ENCODE measurements around the gene UBE2D2. TPM values are rescaled to one million over a fixed set of nuclear protein-coding genes. Genes with fewer than 3 reads are reported as not detected.

The UBE2D2 gene
- total and polyA plus RNA-seq, 2 of the 4 experiments (the other 2 are of a cell fraction) = 26.9 to 35.7 TPM

GRCh38 chr5:139658928-139659667 is 98.0 kb downstream of the UBE2D2 start:
- H3K9me1 ChIP-seq (ENCODE audit: insufficient read depth, low read length) = peaks cover 48% of the 10 kb centered on the region
- peak overlapping the region; percentile 99 for H2BK5ac ChIP-seq (ENCODE audit: low read depth, low read length, poor library complexity, severe bottlenecking)
- H3K9me3 ChIP-seq (ENCODE audit: control insufficient read depth, insufficient read depth, low read length) = no peaks in the 10 kb centered on the region
- DNase-seq = peak; percentile 77
- POLR2A ChIA-PET (ENCODE audit: unreplicated experiment) = interaction anchor here (0.8 kb wide), 1 partner anchor 11 kb away, joined by 3 read pairs; the partner anchor contains the start of gene CXXC5
- peak overlapping the region; percentile 3; the same call in 1 of the 2 replicates for H3K4me3 ChIP-seq (ENCODE audit: insufficient read depth, low read depth, low read length)
- H3K9ac ChIP-seq (ENCODE audit: low read depth, low read length) = peak overlapping the region; percentile 53
- CTCF ChIA-PET = interaction anchor here (1.4 kb wide), 1 partner anchor 52 kb away, joined by 3 read pairs; no protein-coding TSS in a partner anchor
- peak overlapping the region; percentile 46 to 79 for H4K8ac ChIP-seq (ENCODE audit: low read depth in 2 of 2, low read length in 2 of 2)
- H2AK9ac ChIP-seq (replicated peaks; ENCODE audit: low read depth, low read length, poor library complexity) = peak overlapping the region; percentile 98
- WGBS, 2 experiments (ENCODE audit: extremely low coverage in 2 of 2, insufficient read length in 1 of 2) = 0% methylated on average over 5 of the region's 15 CpGs; no CpG with 5 or more reads in 1 of the 2 experiments
- ATAC-seq (ENCODE audit: low read depth) = peak; percentile 19
- H2BK15ac ChIP-seq (ENCODE audit: low read depth, low read length) = peak overlapping the region; percentile 66
- BruUV-seq (replicated peaks) = no TSS peak
- intact Hi-C loops (cut with micrococcal nuclease) (loop anchor here (2.0 kb wide), 1 partner anchor 38 kb away; no protein-coding TSS in a partner anchor), dilution Hi-C loops (cut with HindIII; ENCODE audit: low sequenced_read_pairs, unreplicated experiment) (no loop called here), in situ Hi-C loops (cut with MboI; ENCODE audit: low sequenced_read_pairs) (no loop called here)
- peak overlapping the region; percentile 77 for H3K14ac ChIP-seq (replicated peaks; ENCODE audit: low read depth, low read length)
- H2BK120ac ChIP-seq (ENCODE audit: low read depth, low read length) = peak overlapping the region; percentile 78
- H3K27ac ChIP-seq (ENCODE audit: insufficient read depth, low read length) = peak overlapping the region; percentile 95
- peak overlapping the region; percentile 90 for H3K4ac ChIP-seq (ENCODE audit: low read depth, low read length)
- peak overlapping the region; percentile 92 for H4K91ac ChIP-seq (ENCODE audit: insufficient read depth, low read depth, low read length)
- H3K23ac ChIP-seq (ENCODE audit: low read depth, low read length) = peak overlapping the region; percentile 89
- peaks cover 64% of the 10 kb centered on the region for H3K4me1 ChIP-seq (ENCODE audit: control insufficient read depth, insufficient read depth, low read length)
- H2AFZ ChIP-seq (replicated peaks; ENCODE audit: low read length, poor library complexity) = peak overlapping the region; percentile 87
- H3K18ac ChIP-seq (ENCODE audit: low read depth, low read length) = peak overlapping the region; percentile 26
- H3K56ac ChIP-seq (ENCODE audit: extremely low read depth, insufficient read depth, low read length) = peak overlapping the region; percentile 67
- H3K27me3 ChIP-seq (ENCODE audit: control insufficient read depth, insufficient read depth, low read length) = no peaks in the 10 kb centered on the region
- H2AK5ac ChIP-seq (ENCODE audit: low read depth, low read length) = peak overlapping the region; percentile 87
- no peak for TF ChIP-seq MAFK (IDR thresholded peaks at IDR 0.05; ENCODE audit: low read depth, low read length)
- no peak for TF ChIP-seq BHLHE40 (IDR thresholded peaks at IDR 0.05; ENCODE audit: low read depth, low read length)
- TF ChIP-seq RAD21 (IDR thresholded peaks at IDR 0.05; ENCODE audit: low read length) = no peak; the same call in 1 of the 2 replicates
- peak; percentile 66 for TF ChIP-seq MAZ (IDR thresholded peaks at IDR 0.05; ENCODE audit: borderline replicate concordance, low read depth, low read length)
- peak overlapping the region; percentile 85 for H2BK20ac ChIP-seq (ENCODE audit: low read depth, low read length)
- H3K36me3 ChIP-seq (ENCODE audit: control insufficient read depth, insufficient read depth, low read length) = no peaks in the 10 kb centered on the region
- H3K79me1 ChIP-seq (ENCODE audit: low read depth in 1 of 2, low read length in 2 of 2) = peaks cover 42 to 90% of the 10 kb centered on the region in 2 experiments
- H3K4me2 ChIP-seq (ENCODE audit: low read depth, low read length) = peak overlapping the region; percentile 30
- H4K20me1 ChIP-seq (ENCODE audit: insufficient read depth, low read length) = peaks cover 4% of the 10 kb centered on the region; the same call in 1 of the 2 replicates
- peak overlapping the region; percentile 17 for H4K5ac ChIP-seq (ENCODE audit: low read depth, low read length)
